WTC11 (cell line): Measurements from ENCODE around the gene TAOK2. TPM values are rescaled to one million over a fixed set of nuclear protein-coding genes. Genes with fewer than 3 reads are reported as not detected.
A peak's percentile ranks its signal among the peaks of the same experiment; 100 is the strongest.

Source experiments
- ATAC-seq: fragments of 200-7000 bp; cut with Tn5 transposase; 2 replicates; pipeline ENCODE4 v1.10.0; 2021; ENCODE audit warnings: mild to moderate bottlenecking, moderate library complexity
- CTCF ChIA-PET: fragments of 300-600 bp; sonication (Branson Sonifier 250); formaldehyde crosslinking; loops from one replicate; lab custom pipeline; 2021; ENCODE audit warnings: antibody characterized with exemption; lab: Charles Lee
- POLR2A ChIA-PET: fragments of 350-600 bp; sonication (Branson Sonifier 250); formaldehyde crosslinking; loops from one replicate; lab custom pipeline; 2021; ENCODE audit warnings: antibody characterized with exemption; lab: Charles Lee
- DNase-seq: peaks from one replicate; pipeline ENCODE4 v3.0.0; 2021; ENCODE audit warnings: low spot score
- H3K27ac Mint-ChIP-seq: 2 replicates; pipeline ENCODE4 v1.8.0; 2021; ENCODE audit warnings: mixed read lengths
- H3K27me3 Mint-ChIP-seq: 2 replicates; pipeline ENCODE4 v1.8.0; 2021; ENCODE audit warnings: low read depth, mild to moderate bottlenecking, moderate library complexity, mixed read lengths
- H3K36me3 Mint-ChIP-seq: 2 replicates; pipeline ENCODE4 v1.8.0; 2021; ENCODE audit warnings: mixed read lengths
- H3K4me1 Mint-ChIP-seq: 2 replicates; pipeline ENCODE4 v1.8.0; 2022; ENCODE audit warnings: mixed read lengths
- H3K4me3 Mint-ChIP-seq: 2 replicates; pipeline ENCODE4 v1.8.0; 2021; ENCODE audit warnings: mild to moderate bottlenecking, moderate library complexity, mixed read lengths
- H3K9me3 Mint-ChIP-seq: 2 replicates; pipeline ENCODE4 v1.8.0; 2021; ENCODE audit warnings: mixed read lengths
- AR ChIP-seq: fragments of 250-450 bp; sonication (Bioruptor Pico); IDR thresholded peaks from 2 replicates; pipeline ENCODE4 v1.9.0; 2021; ENCODE audit warnings: mild to moderate bottlenecking
- CREB1 ChIP-seq: sonication (generic); formaldehyde crosslinking; IDR thresholded peaks from 2 replicates; pipeline ENCODE4 v1.8.0; 2023; ENCODE audit warnings: mild to moderate bottlenecking, missing genetic modification reagents
- ETV6 ChIP-seq: sonication (generic); formaldehyde crosslinking; IDR thresholded peaks from 2 replicates; pipeline ENCODE4 v1.8.1; 2022; ENCODE audit warnings: mild to moderate bottlenecking, missing genetic modification reagents
- FOXK1 ChIP-seq: sonication (generic); formaldehyde crosslinking; IDR thresholded peaks from 2 replicates; pipeline ENCODE4 v1.8.0; 2022; ENCODE audit warnings: mild to moderate bottlenecking, moderate library complexity, missing genetic modification reagents
- FOXP1 ChIP-seq: sonication (generic); formaldehyde crosslinking; IDR thresholded peaks from 2 replicates; pipeline ENCODE4 v1.8.0; 2022; ENCODE audit warnings: missing genetic modification reagents, mild to moderate bottlenecking, moderate library complexity, borderline replicate concordance
- JUN ChIP-seq: sonication (generic); formaldehyde crosslinking; IDR thresholded peaks from 2 replicates; pipeline ENCODE4 v1.8.0; 2023; ENCODE audit warnings: mild to moderate bottlenecking, missing genetic modification reagents
- MXD4 ChIP-seq: fragments of 250-450 bp; sonication (Bioruptor Pico); IDR thresholded peaks from 2 replicates; pipeline ENCODE4 v1.8.0; 2021; ENCODE audit warnings: mild to moderate bottlenecking, moderate library complexity, borderline replicate concordance
- NR1H2 ChIP-seq: sonication (generic); formaldehyde crosslinking; IDR thresholded peaks from 2 replicates; pipeline ENCODE4 v1.9.0; 2021; ENCODE audit warnings: mild to moderate bottlenecking, moderate library complexity, missing genetic modification reagents
- PREB ChIP-seq: sonication (generic); formaldehyde crosslinking; IDR thresholded peaks from 2 replicates; pipeline ENCODE4 v1.8.1; 2022; ENCODE audit warnings: mild to moderate bottlenecking, missing genetic modification reagents, moderate library complexity, borderline replicate concordance
- SP1 ChIP-seq: sonication (generic); formaldehyde crosslinking; conservative IDR thresholded peaks from 2 replicates; pipeline ENCODE4 v1.8.1; 2022; ENCODE audit warnings: missing genetic modification reagents
- ZNF138 ChIP-seq: sonication (generic); formaldehyde crosslinking; conservative IDR thresholded peaks from 2 replicates; pipeline ENCODE4 v1.8.1; 2022; ENCODE audit warnings: mild to moderate bottlenecking, moderate library complexity, missing genetic modification reagents
- ZNF416 ChIP-seq: fragments of 250-450 bp; sonication (Bioruptor Pico); IDR thresholded peaks from 2 replicates; pipeline ENCODE4 v1.9.0; 2021; ENCODE audit warnings: mild to moderate bottlenecking, inconsistent platforms
- ZNF425 ChIP-seq: fragments of 250-450 bp; sonication (Bioruptor Pico); conservative IDR thresholded peaks from 2 replicates; pipeline ENCODE4 v1.9.0; 2021; ENCODE audit warnings: mild to moderate bottlenecking
- ZNF512 ChIP-seq: sonication (generic); formaldehyde crosslinking; IDR thresholded peaks from 2 replicates; pipeline ENCODE4 v1.8.1; 2022; ENCODE audit warnings: missing genetic modification reagents, borderline replicate concordance
- ZNF532 ChIP-seq: fragments of 250-450 bp; sonication (Bioruptor Pico); IDR thresholded peaks from 2 replicates; pipeline ENCODE4 v1.9.0; 2021; ENCODE audit warnings: mild to moderate bottlenecking, borderline replicate concordance
- total RNA-seq: library from RNA; stranded (reverse); gene quantifications from 3 replicates; pipeline ENCODE4 v1.2.3, GENCODE V29; 2021
- TF ChIP-seq, protein P1 (sequence below): sonication (generic); formaldehyde crosslinking; IDR thresholded peaks from 2 replicates; pipeline ENCODE4 v1.8.1; 2023; ENCODE audit warnings: mild to moderate bottlenecking, missing genetic modification reagents, borderline replicate concordance

TAOK2 gene
- total RNA-seq, 1 experiment from 2014 or later, result 42.4 TPM

DNA sequence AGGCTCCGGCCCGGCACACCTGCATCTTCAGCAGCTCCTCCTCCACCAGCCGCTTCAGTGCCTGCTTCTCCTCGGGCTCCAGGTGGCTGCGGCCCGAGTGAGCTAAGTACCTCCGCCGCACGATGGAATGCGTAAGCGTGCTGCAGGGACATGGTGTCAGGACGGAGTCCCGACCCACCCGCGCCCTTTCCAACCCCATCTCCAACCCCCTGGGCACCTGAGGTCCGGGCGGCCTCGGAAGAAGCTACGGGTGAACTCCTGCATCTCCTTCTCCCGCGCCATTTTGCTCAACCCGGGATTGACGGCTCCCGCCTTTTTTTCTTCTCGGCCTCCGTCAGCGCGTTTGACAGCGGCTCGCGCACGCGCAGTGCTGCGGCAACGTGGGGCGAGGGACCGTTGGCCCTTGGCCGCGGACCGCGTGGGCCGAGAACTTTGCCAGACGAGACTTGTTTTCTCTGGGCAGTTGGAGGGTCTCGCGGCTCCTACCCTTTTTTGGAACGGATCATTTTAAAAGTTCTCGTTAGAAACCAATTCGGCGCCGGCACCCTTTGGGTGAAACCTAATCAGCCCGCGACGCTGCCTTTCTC is 21.7 kb downstream of the TAOK2 start, which contains the start of gene HIRIP3 (continued):
- no peak for TF ChIP-seq ZNF138 (CRISPR knock-in tag)

GRCh38 chr16:29995911-29996765 is 22.5 kb downstream of the TAOK2 start, which contains the start of gene INO80E:
INO80E (plus strand) TSS chr16:29996241; CDS start chr16:29996311, 70 bp downstream.
- peak within 1 kb of the TSS; percentile 97 for H3K27ac Mint-ChIP-seq
- ChIA-PET CTCF (interaction anchor here (0.7 to 1.2 kb wide), 2 partner anchors 119 to 180 kb away, joined by 3 read pairs; partner anchors contain the start of gene PAGR1), POLR2A (interaction anchor here (0.6 to 1.2 kb wide), 5 partner anchors 69 to 172 kb away, joined by 3 to 5 read pairs (median 3); partner anchors contain the start of genes ALDOA, CDIPT and SEZ6L2)
- H3K36me3 Mint-ChIP-seq, result peaks cover 14% of the 10 kb centered on the region
- peak within 1 kb of the TSS; percentile 94 for H3K4me3 Mint-ChIP-seq
- H3K27me3 Mint-ChIP-seq, result no peaks in the 10 kb centered on the region
- H3K9me3 Mint-ChIP-seq, result no peaks in the 10 kb centered on the region
- ATAC-seq (peak; percentile 88), DNase-seq (peak; percentile 100)
- peaks cover 20% of the 10 kb centered on the region for H3K4me1 Mint-ChIP-seq
- TF ChIP-seq ZNF532 (CRISPR knock-in tag) (no peak), CREB1 (CRISPR knock-in tag) (no peak), NR1H2 (CRISPR knock-in tag) (no peak), ZNF416 (no peak), ZNF512 (CRISPR knock-in tag) (no peak), ZNF425 (CRISPR knock-in tag) (no peak), ETV6 (no peak), SP1 (peak; percentile 96), MXD4 (no peak), FOXK1 (CRISPR knock-in tag) (peak; percentile 93), PREB (CRISPR knock-in tag) (0 out of 2 replicates have a peak, but pooled peaks have one; percentile 38), JUN (CRISPR knock-in tag) (0 out of 2 replicates have a peak, but pooled peaks have one; percentile 45), AR (CRISPR knock-in tag) (no peak), FOXP1 (no peak; the same call in 1 of the 2 replicates)
- TF ChIP-seq, protein P1, sequence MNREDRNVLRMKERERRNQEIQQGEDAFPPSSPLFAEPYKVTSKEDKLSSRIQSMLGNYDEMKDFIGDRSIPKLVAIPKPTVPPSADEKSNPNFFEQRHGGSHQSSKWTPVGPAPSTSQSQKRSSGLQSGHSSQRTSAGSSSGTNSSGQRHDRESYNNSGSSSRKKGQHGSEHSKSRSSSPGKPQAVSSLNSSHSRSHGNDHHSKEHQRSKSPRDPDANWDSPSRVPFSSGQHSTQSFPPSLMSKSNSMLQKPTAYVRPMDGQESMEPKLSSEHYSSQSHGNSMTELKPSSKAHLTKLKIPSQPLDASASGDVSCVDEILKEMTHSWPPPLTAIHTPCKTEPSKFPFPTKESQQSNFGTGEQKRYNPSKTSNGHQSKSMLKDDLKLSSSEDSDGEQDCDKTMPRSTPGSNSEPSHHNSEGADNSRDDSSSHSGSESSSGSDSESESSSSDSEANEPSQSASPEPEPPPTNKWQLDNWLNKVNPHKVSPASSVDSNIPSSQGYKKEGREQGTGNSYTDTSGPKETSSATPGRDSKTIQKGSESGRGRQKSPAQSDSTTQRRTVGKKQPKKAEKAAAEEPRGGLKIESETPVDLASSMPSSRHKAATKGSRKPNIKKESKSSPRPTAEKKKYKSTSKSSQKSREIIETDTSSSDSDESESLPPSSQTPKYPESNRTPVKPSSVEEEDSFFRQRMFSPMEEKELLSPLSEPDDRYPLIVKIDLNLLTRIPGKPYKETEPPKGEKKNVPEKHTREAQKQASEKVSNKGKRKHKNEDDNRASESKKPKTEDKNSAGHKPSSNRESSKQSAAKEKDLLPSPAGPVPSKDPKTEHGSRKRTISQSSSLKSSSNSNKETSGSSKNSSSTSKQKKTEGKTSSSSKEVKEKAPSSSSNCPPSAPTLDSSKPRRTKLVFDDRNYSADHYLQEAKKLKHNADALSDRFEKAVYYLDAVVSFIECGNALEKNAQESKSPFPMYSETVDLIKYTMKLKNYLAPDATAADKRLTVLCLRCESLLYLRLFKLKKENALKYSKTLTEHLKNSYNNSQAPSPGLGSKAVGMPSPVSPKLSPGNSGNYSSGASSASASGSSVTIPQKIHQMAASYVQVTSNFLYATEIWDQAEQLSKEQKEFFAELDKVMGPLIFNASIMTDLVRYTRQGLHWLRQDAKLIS, result no peak
